HEK293 (cell line): Measurements from ENCODE around the gene ALLC.

Experiments used
- CTCF ChIA-PET: fragments of 350-600 bp; formaldehyde crosslinking; extraction: SDS; loops from one replicate; lab custom pipeline; 2021; ENCODE audit warnings: antibody characterized with exemption; lab: Yijun Ruan, JAX
- POLR2A ChIA-PET: fragments of 300-600 bp; formaldehyde crosslinking; extraction: SDS; loops from one replicate; lab custom pipeline; 2020; ENCODE audit warnings: antibody characterized with exemption, inconsistent platforms; lab: Yijun Ruan, JAX
- H3K27ac ChIP-seq: fragments of 200-500 bp; sonication (Bioruptor generic); 2 replicates; pipeline ENCODE4 v1.5.1; 2014; ENCODE audit warnings: low read depth, low read length, control low read depth, inconsistent platforms; ENCODE audit errors: extremely low read depth
- H3K36me3 ChIP-seq, 2 experiments: fragments of 200-500 bp in 1 of 2; sonication (Bioruptor generic) in 1 of 2; 1 replicate in 1 of 2; 2 replicates in 1 of 2; pipeline ENCODE4 v1.5.1; 2014 to 2017; ENCODE audit warnings: inconsistent platforms in 2 of 2, low read length in 2 of 2; ENCODE audit not compliant: control insufficient read depth in 2 of 2, insufficient read depth in 1 of 2
- H3K4me1 ChIP-seq: fragments of 200-500 bp; sonication (Bioruptor generic); 2 replicates; pipeline ENCODE4 v1.5.1; 2014; ENCODE audit warnings: mild to moderate bottlenecking, low read length, inconsistent platforms; ENCODE audit not compliant: control insufficient read depth, insufficient read depth
- H3K4me3 ChIP-seq: 2 replicates; pipeline ENCODE4 v1.5.1; 2011; ENCODE audit warnings: low read depth, mild to moderate bottlenecking, control low read depth, low read length, moderate library complexity
- H3K9me3 ChIP-seq: fragments of 200-500 bp; sonication (Bioruptor generic); 2 replicates; pipeline ENCODE4 v1.5.1; 2014; ENCODE audit warnings: low read depth, low read length, inconsistent platforms; ENCODE audit not compliant: control insufficient read depth, insufficient read depth
- SP2 ChIP-seq: fragments of 450-650 bp; formaldehyde crosslinking; IDR thresholded peaks from 2 replicates; pipeline ENCODE4 v1.5.1; 2016; ENCODE audit warnings: missing biosample characterization, missing genetic modification characterization
- YY1 ChIP-seq: fragments of 450-650 bp; formaldehyde crosslinking; IDR thresholded peaks from 2 replicates; pipeline ENCODE4 v1.5.1; 2018; ENCODE audit warnings: missing biosample characterization, missing genetic modification characterization
- ZBTB8A ChIP-seq: fragments of 450-650 bp; formaldehyde crosslinking; IDR thresholded peaks from 2 replicates; pipeline ENCODE4 v1.5.1; 2016; ENCODE audit warnings: missing biosample characterization, missing genetic modification characterization
- ZFP41 ChIP-seq: fragments of 450-650 bp; formaldehyde crosslinking; IDR thresholded peaks from 2 replicates; pipeline ENCODE4 v1.5.1; 2016; ENCODE audit warnings: missing biosample characterization, missing genetic modification characterization, borderline replicate concordance
- ZNF133 ChIP-seq: fragments of 450-650 bp; formaldehyde crosslinking; IDR thresholded peaks from 2 replicates; pipeline ENCODE4 v1.5.1; 2016; ENCODE audit warnings: missing biosample characterization, missing genetic modification characterization
- ZNF211 ChIP-seq: fragments of 450-650 bp; formaldehyde crosslinking; IDR thresholded peaks from 2 replicates; pipeline ENCODE4 v1.5.1; 2016; ENCODE audit warnings: low read depth, missing biosample characterization, missing genetic modification characterization
- ZNF239 ChIP-seq: fragments of 450-650 bp; formaldehyde crosslinking; IDR thresholded peaks from 2 replicates; pipeline ENCODE4 v1.5.1; 2016; ENCODE audit warnings: missing biosample characterization, missing genetic modification characterization
- ZNF248 ChIP-seq: fragments of 450-650 bp; formaldehyde crosslinking; IDR thresholded peaks from 2 replicates; pipeline ENCODE4 v1.5.1; 2017; ENCODE audit warnings: missing biosample characterization, missing genetic modification characterization
- ZNF473 ChIP-seq: fragments of 450-650 bp; formaldehyde crosslinking; IDR thresholded peaks from 2 replicates; pipeline ENCODE4 v1.5.1; 2017; ENCODE audit warnings: missing biosample characterization, missing genetic modification characterization
- ZNF558 ChIP-seq: fragments of 450-650 bp; formaldehyde crosslinking; IDR thresholded peaks from 2 replicates; pipeline ENCODE4 v1.5.1; 2016; ENCODE audit warnings: missing biosample characterization, missing genetic modification characterization
- ZNF561 ChIP-seq: fragments of 450-650 bp; IDR thresholded peaks from 2 replicates; pipeline ENCODE4 v1.5.1; 2018; ENCODE audit warnings: missing biosample characterization, missing genetic modification characterization, borderline replicate concordance
- ZNF596 ChIP-seq: fragments of 450-650 bp; IDR thresholded peaks from 2 replicates; pipeline ENCODE4 v1.5.0; 2018; ENCODE audit warnings: missing biosample characterization, mild to moderate bottlenecking, missing genetic modification characterization, moderate library complexity
- ZNF701 ChIP-seq: fragments of 450-650 bp; formaldehyde crosslinking; IDR thresholded peaks from 2 replicates; pipeline ENCODE4 v1.5.1; 2016; ENCODE audit warnings: missing biosample characterization, missing genetic modification characterization
- ZNF792 ChIP-seq: fragments of 450-650 bp; formaldehyde crosslinking; IDR thresholded peaks from 2 replicates; pipeline ENCODE4 v1.5.1; 2016; ENCODE audit warnings: missing biosample characterization, missing genetic modification characterization
- TF ChIP-seq, protein P1 (sequence below): fragments of 450-650 bp; formaldehyde crosslinking; IDR thresholded peaks from 2 replicates; pipeline ENCODE4 v1.5.1; 2016; ENCODE audit warnings: missing biosample characterization, missing genetic modification characterization
- TF ChIP-seq, protein P2 (sequence below): fragments of 450-650 bp; IDR thresholded peaks from 2 replicates; pipeline ENCODE4 v1.5.1; 2018; ENCODE audit warnings: missing biosample characterization, mild to moderate bottlenecking, missing genetic modification characterization
- TF ChIP-seq, protein P3 (sequence below): fragments of 450-650 bp; formaldehyde crosslinking; IDR thresholded peaks from 2 replicates; pipeline ENCODE4 v1.5.1; 2016; ENCODE audit warnings: missing biosample characterization, missing genetic modification characterization
- TF ChIP-seq, protein P4 (sequence below): fragments of 450-650 bp; formaldehyde crosslinking; IDR thresholded peaks from 2 replicates; pipeline ENCODE4 v1.5.1; 2016; ENCODE audit warnings: missing biosample characterization, missing genetic modification characterization
- TF ChIP-seq, protein P5 (sequence below): fragments of 450-650 bp; formaldehyde crosslinking; IDR thresholded peaks from 2 replicates; pipeline ENCODE4 v1.5.1; 2017; ENCODE audit warnings: missing biosample characterization, missing genetic modification characterization
- TF ChIP-seq, protein P6 (sequence below): fragments of 450-650 bp; formaldehyde crosslinking; IDR thresholded peaks from 2 replicates; pipeline ENCODE4 v1.5.1; 2017; ENCODE audit warnings: missing biosample characterization, missing genetic modification characterization

ALLC gene

DNA sequence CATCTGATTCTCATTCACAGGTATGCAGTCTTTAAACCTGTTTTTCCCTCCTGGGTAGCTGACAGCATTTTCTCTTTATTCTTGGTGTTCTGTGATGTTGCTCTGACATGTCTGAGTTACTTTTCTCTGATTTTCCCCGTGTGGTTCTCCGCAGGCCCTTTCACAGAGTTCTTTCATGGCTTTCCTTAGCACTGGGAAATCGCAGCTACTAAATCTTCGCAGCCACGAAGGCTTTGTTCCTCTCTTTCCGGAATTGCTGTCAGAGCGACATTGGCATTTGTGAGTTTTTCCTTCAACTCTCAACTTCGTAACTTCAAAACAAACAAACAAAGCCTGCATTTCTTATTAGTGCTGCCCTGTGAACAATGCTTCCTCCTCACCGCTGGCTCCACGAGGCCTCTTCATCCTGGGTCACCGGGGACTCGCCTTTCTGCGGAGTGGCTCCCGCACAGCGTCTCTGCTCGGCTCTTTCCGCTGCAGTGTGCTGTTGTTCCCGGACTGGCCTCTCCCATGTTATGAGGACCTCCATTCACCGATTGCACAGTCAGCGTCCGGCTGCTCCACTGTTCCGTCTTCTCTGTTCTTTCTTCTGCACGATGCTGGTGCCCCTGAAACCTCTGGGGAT, 47.0 kb upstream of the ALLC start (continued):
- TF ChIP-seq, protein P1, sequence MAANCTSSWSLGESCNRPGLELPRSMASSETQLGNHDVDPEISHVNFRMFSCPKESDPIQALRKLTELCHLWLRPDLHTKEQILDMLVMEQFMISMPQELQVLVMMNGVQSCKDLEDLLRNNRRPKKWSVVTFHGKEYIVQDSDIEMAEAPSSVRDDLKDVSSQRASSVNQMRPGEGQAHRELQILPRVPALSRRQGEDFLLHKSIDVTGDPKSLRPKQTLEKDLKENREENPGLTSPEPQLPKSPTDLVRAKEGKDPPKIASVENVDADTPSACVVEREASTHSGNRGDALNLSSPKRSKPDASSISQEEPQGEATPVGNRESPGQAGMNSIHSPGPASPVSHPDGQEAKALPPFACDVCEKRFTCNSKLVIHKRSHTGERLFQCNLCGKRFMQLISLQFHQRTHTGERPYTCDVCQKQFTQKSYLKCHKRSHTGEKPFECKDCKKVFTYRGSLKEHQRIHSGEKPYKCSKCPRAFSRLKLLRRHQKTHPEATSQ, result no peak
- no peak for TF ChIP-seq ZNF239 (tag by site-specific recombination)
- TF ChIP-seq, protein P2, sequence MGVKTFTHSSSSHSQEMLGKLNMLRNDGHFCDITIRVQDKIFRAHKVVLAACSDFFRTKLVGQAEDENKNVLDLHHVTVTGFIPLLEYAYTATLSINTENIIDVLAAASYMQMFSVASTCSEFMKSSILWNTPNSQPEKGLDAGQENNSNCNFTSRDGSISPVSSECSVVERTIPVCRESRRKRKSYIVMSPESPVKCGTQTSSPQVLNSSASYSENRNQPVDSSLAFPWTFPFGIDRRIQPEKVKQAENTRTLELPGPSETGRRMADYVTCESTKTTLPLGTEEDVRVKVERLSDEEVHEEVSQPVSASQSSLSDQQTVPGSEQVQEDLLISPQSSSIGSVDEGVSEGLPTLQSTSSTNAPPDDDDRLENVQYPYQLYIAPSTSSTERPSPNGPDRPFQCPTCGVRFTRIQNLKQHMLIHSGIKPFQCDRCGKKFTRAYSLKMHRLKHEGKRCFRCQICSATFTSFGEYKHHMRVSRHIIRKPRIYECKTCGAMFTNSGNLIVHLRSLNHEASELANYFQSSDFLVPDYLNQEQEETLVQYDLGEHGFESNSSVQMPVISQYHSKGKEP (tag by site-specific recombination), result no peak

DNA sequence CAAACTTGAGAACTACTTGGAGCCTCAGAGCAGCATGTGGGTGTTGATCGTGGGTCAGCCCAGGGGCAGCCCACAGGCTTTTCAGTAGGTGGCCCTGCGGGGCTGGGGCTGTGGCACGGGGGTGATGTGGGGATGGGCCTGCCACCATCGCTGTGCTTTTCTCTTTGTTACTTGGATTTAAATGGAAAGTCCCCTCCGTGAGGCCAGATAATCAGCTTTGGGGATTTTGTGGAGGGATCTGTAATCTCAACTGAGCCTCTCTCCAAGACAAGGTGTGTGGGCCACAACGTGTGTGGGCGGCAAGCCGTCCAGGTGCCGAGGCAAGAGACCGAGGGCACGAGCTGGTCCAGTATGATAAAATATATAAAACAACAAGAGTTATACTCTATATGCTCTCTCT, 46.4 kb upstream of the ALLC start:
- TF ChIP-seq ZNF561 (tag by site-specific recombination), result no peak
- TF ChIP-seq ZBTB8A (tag by site-specific recombination), result no peak
- TF ChIP-seq ZNF473 (tag by site-specific recombination), result no peak
- no peak for TF ChIP-seq ZNF133
- no peak for TF ChIP-seq ZNF701 (tag by site-specific recombination)
- no peak for TF ChIP-seq ZNF596 (tag by site-specific recombination)
- TF ChIP-seq YY1 (tag by site-specific recombination), result no peak
- no peak for TF ChIP-seq SP2 (tag by site-specific recombination)
- TF ChIP-seq, protein P3, sequence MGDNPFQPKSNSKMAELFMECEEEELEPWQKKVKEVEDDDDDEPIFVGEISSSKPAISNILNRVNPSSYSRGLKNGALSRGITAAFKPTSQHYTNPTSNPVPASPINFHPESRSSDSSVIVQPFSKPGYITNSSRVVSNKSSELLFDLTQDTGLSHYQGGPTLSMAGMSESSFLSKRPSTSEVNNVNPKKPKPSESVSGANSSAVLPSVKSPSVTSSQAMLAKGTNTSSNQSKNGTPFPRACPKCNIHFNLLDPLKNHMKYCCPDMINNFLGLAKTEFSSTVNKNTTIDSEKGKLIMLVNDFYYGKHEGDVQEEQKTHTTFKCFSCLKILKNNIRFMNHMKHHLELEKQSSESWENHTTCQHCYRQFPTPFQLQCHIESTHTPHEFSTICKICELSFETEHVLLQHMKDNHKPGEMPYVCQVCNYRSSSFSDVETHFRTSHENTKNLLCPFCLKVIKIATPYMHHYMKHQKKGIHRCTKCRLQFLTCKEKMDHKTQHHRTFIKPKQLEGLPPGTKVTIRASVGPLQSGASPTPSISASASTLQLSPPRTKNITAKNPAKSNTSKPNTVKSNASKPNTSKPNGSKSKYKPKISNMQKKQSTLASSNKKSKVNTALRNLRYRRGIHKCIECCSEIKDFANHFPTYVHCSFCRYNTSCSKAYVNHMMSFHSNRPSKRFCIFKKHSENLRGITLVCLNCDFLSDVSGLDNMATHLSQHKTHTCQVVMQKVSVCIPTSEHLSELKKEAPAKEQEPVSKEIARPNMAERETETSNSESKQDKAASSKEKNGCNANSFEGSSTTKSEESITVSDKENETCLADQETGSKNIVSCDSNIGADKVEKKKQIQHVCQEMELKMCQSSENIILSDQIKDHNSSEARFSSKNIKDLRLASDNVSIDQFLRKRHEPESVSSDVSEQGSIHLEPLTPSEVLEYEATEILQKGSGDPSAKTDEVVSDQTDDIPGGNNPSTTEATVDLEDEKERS (tag by site-specific recombination), result no peak
- no peak for TF ChIP-seq ZFP41 (tag by site-specific recombination)
- TF ChIP-seq, protein P4, sequence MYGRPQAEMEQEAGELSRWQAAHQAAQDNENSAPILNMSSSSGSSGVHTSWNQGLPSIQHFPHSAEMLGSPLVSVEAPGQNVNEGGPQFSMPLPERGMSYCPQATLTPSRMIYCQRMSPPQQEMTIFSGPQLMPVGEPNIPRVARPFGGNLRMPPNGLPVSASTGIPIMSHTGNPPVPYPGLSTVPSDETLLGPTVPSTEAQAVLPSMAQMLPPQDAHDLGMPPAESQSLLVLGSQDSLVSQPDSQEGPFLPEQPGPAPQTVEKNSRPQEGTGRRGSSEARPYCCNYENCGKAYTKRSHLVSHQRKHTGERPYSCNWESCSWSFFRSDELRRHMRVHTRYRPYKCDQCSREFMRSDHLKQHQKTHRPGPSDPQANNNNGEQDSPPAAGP (tag by site-specific recombination), result no peak
- TF ChIP-seq, protein P5, sequence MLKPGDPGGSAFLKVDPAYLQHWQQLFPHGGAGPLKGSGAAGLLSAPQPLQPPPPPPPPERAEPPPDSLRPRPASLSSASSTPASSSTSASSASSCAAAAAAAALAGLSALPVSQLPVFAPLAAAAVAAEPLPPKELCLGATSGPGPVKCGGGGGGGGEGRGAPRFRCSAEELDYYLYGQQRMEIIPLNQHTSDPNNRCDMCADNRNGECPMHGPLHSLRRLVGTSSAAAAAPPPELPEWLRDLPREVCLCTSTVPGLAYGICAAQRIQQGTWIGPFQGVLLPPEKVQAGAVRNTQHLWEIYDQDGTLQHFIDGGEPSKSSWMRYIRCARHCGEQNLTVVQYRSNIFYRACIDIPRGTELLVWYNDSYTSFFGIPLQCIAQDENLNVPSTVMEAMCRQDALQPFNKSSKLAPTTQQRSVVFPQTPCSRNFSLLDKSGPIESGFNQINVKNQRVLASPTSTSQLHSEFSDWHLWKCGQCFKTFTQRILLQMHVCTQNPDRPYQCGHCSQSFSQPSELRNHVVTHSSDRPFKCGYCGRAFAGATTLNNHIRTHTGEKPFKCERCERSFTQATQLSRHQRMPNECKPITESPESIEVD (tag by site-specific recombination), result no peak
- TF ChIP-seq ZNF211 (tag by site-specific recombination), result no peak
- no peak for TF ChIP-seq ZNF248 (tag by site-specific recombination)
- TF ChIP-seq, protein P6, sequence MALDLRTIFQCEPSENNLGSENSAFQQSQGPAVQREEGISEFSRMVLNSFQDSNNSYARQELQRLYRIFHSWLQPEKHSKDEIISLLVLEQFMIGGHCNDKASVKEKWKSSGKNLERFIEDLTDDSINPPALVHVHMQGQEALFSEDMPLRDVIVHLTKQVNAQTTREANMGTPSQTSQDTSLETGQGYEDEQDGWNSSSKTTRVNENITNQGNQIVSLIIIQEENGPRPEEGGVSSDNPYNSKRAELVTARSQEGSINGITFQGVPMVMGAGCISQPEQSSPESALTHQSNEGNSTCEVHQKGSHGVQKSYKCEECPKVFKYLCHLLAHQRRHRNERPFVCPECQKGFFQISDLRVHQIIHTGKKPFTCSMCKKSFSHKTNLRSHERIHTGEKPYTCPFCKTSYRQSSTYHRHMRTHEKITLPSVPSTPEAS (tag by site-specific recombination), result no peak
- no peak for TF ChIP-seq ZNF558 (tag by site-specific recombination)
- no peak for TF ChIP-seq ZNF792 (tag by site-specific recombination)
- Histone ChIP-seq H3K27ac (no peak overlapping the region), H3K4me3 (no peak overlapping the region), H3K36me3 (no peaks in the 10 kb centered on the region), H3K4me1 (no peaks in the 10 kb centered on the region), H3K9me3 (no peaks in the 10 kb centered on the region)
- CTCF ChIA-PET, result no interaction called here
- POLR2A ChIA-PET, result no interaction called here
